Peyer's patch (tissue), 4 donors: ENCODE data around the gene TRMT44.

Experiments
- POLR2A ChIP-seq, 2 donors: fragments of 450-650 bp; IDR thresholded peaks; one replicate each; pipeline ENCODE4 v1.5.1; 2017; ENCODE audit warnings: antibody characterized with exemption in 2 of 2, mild to moderate bottlenecking in 2 of 2, moderate library complexity in 2 of 2
- TF ChIP-seq, protein P1 (sequence below), 6 experiments: fragments of 450-650 bp in 4 of 6; fragments of 200-600 bp in 2 of 6; sonication (generic) in 1 of 6; IDR thresholded peaks; one replicate each; pipeline ENCODE4 v1.5.1; 2017 to 2019; ENCODE audit warnings: antibody characterized with exemption in 6 of 6, mild to moderate bottlenecking in 3 of 6, moderate library complexity in 1 of 6

DNA sequence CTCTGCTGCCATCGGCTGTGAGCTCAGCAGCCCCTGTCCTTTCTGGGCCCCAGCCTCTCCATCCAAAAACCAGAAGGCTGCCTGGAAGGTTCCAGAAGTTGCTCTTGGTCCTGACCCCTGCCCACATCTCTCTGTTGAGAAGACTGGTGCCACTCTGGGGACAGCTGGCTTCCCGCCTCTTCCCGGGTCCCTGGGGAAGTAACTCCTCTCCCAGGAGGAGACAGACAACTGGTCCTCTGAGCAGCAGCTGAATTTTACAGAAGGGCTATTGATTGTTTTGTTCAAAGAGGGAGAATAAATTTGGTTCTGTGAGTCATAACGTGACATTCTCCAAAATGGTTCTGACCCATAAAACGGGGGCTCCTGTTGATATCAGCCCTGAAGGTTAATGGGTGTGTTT lies 61.2 kb downstream of the TRMT44 start:
- TF ChIP-seq, protein P1, sequence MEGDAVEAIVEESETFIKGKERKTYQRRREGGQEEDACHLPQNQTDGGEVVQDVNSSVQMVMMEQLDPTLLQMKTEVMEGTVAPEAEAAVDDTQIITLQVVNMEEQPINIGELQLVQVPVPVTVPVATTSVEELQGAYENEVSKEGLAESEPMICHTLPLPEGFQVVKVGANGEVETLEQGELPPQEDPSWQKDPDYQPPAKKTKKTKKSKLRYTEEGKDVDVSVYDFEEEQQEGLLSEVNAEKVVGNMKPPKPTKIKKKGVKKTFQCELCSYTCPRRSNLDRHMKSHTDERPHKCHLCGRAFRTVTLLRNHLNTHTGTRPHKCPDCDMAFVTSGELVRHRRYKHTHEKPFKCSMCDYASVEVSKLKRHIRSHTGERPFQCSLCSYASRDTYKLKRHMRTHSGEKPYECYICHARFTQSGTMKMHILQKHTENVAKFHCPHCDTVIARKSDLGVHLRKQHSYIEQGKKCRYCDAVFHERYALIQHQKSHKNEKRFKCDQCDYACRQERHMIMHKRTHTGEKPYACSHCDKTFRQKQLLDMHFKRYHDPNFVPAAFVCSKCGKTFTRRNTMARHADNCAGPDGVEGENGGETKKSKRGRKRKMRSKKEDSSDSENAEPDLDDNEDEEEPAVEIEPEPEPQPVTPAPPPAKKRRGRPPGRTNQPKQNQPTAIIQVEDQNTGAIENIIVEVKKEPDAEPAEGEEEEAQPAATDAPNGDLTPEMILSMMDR (IDR thresholded peaks at IDR 0.05) = no peak
- TF ChIP-seq POLR2A (IDR thresholded peaks at IDR 0.05) = no peak
